ENCODE data around the gene MISP.
A peak's percentile ranks its signal among the peaks of the same experiment; 100 is the strongest.
"Not testable (repeated sequence)": the region's sequence is repeated elsewhere in the genome, so short reads cannot be mapped to it uniquely, and the experiment has no call there.

MISP gene

GRCh38 chr19:725461-726089, 25.3 kb upstream of the MISP start:
- no peak for DNase-seq (ENCODE audit: low read depth)

DNA sequence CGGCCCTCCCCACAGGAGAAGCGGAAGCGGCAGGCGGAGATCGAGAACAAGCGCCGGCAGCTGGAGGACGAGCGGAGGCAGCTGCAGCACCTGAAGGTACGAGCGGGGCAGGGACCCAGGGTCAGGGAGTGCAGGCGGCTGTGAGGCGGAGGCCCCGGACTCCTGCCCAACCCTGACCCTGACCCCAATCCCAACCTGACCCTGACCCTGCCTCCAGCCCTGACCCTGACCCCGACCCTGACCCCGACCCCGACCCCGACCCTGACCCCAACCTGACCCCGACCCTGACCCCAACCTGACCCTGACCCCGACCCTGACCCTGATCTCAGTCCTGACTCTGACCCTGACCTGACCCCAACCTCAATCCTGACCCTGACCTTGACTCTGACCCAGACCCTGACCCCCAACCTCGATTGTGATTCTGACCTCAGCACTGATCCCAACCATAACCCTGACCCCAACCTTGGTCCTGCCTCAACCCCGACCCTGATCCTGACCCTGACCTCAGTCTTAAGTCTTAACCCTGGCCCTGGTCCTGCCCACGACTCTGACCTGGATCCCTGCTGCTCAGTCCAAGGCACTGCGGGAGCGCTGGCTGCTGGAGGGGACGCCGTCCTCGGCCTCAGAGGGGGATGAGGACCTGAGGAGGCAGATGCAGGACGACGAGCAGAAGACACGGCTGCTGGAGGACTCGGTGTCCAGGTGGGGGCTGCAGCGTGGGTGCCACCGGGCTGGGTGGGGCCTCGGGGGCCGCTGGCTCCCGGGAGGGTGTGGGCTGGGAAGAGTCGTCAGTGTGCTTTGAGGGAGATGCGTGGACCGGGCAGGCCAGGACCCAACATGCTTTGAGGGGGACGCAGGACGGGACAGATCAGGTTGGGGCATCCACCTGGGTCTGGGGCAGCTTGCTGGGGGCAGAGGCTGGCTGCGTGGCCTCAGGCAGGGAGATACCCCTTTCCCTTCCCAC, 23.6 kb upstream of the MISP start:
- no peak for DNase-seq (ENCODE audit: low read depth)

DNA sequence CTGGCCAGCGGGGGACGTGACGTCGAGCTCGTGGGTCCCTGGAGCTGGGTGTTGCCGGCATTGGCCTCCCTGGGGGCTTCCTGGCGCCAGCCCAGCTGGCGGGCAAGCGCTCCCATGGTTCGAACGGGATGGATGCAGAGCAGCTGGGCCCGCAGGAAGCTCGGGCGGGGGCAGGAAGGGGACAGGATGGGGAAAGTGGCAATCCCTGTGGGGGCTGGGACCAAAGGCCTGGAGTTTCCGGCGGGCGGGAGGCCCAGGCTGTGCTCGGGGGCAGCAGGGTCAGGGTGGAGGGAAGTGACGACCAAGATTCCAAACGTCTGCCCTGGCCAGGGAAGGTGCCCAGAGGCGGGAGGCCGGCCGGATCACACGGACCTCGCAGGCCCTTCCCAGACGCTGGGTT, 22.9 kb upstream of the MISP start:
- no peak for DNase-seq (ENCODE audit: low read depth)

- not testable (repeated sequence) for DNase-seq (ENCODE audit: low read depth)
Measured at GRCh38 chr19:729564-729963, 21.3 kb upstream of the MISP start.

DNA sequence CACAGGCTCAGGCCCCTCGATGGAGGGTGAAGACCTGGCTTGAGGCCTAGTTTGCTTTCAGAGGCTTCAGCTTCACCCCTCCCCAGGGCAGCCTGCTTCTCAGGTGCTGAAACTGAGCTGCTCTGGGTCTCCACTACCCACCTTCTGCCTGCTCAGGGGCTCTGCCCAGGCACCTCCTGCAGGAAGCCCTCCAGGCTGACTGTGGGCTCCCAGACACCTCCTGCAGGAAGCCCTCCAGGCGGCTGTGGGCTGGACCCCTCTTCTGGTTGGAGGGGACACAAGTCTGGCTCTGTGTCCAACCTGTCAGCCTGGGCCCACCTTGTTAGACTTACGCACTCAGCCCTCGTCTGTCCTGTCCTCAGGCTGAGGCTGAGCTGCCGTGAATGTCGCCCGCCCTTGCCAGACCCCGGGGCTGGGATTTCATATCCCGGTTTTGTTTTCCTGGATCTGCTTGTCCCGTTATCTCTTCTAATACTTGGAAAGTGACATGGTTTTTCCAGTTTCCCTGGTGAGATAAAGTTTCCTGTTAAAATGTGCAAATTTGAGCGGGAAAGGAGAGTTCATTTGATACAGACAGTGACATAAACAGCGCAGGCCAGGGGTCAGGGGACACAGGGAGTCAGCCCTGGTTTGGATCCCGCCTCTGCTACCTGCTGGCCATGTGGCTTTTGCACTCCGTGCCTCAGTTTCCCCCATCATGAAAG, 20.8 kb upstream of the MISP start:
- DNase-seq (ENCODE audit: low read depth) = no peak

DNA sequence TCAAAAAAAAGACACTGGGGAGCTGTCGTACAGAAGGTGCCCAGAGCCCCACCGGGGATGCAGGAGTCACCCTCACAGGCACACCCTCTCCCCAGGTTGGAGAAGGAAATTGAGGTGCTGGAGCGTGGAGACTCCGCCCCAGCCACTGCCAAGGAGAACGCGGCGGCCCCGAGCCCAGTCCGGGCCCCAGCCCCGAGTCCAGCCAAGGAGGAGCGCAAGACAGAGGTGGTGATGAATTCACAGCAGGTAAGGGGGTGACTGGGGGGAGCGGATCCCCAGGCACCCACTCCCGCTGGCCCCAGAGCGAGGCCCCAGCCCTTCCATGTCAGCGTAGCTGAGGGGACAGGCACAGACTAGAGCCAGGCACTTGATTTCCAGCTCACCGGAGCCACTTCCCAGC, 19.9 kb upstream of the MISP start:
- DNase-seq (ENCODE audit: low read depth) = no peak

DNA sequence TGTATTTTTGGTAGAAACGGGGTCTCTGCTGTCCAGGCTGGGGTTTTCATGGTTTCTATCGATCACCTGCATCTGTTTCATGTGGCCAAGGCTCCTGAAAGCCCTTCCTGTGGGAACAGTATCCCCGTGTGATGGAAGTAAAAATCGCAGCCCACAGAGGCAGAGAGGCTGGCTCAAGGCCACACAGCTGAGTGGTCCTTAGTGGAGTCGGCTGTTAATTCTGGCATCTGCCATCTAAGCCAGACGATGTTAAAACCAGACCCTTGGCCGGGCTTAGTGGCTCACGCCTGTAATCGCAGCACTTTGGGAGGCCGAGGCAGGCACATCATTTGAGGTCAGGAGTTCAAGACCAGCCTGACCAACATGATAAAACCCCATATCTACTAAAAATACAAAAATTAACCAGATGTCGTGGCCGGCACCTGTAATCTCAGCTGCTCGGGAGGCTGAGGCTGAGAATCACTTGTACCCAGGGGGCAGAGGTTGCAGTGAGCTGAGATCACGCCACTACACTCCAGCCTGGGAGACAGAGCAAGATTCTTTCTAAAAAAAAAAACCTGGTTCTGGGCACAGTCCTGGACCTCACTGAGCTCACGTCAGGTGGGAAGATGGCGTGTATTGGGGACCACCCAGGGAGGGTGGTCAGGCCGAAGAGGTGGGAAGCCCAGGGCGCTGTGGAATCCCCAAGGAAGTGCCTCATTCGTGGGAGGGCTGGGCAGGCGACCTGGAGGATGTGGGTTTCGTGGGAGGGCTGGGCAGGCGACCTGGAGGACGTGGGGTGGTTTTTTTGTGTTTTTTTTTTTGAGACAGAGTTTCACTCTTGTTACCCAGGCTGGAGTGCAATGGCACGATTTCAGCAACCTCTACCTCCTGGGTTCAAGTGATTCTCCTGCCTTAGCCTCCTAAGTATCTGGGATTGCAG, 18.5 kb upstream of the MISP start:
- DNase-seq (ENCODE audit: low read depth) = no peak

- DNase-seq (ENCODE audit: low read depth) = no peak
Measured at GRCh38 chr19:734716-735115, 16.2 kb upstream of the MISP start.

DNA sequence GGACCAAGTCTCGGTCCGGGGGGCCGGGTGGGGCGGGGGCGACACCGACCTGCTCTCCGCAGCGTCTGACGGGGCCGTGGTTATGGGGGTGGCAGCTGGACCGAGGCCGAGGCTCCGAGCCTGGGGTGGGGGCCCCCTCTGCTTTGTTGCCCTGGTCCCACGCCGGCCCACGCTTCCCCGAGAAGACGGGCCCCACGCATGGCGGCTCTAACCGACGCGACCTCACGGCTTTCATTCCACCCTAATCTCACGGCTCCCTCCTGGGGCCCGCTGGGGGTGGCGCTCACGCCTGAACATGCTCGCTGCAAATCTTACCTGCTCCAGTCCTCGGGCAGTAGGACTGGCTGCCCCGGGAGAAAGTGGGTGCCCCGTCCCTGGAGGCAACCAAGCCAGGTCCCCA, 14.8 kb upstream of the MISP start:
- DNase-seq (ENCODE audit: low read depth) = no peak

DNA sequence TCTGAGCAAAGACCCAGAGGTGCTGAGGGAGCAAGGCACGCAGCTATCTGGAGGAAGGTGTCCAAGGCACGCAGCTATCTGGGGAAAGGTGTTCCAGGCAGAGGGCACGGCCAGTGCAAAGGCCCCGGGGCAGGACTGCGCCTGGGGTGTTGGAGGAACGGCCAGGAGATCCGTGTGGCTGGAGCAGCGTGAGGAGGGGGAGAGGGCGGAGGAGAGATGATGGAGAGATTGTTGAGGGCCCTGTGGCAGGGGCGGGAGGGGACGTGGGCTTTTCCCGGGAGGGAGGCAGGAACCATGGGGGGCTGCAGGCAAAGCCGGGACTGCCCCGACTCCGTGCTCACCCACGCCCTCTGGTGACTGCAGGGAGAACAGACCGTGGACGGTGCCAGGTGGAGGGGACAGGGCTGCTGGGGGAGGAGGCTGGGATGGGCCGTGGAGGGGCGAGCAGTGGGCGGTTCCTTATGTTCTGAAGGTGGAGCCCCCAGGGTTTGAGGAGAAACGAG, 13.3 kb upstream of the MISP start:
- peak; percentile 61 for DNase-seq (ENCODE audit: low read depth)

- no peak for DNase-seq (ENCODE audit: low read depth)
Measured at GRCh38 chr19:738509-739128, 12.3 kb upstream of the MISP start.

DNA sequence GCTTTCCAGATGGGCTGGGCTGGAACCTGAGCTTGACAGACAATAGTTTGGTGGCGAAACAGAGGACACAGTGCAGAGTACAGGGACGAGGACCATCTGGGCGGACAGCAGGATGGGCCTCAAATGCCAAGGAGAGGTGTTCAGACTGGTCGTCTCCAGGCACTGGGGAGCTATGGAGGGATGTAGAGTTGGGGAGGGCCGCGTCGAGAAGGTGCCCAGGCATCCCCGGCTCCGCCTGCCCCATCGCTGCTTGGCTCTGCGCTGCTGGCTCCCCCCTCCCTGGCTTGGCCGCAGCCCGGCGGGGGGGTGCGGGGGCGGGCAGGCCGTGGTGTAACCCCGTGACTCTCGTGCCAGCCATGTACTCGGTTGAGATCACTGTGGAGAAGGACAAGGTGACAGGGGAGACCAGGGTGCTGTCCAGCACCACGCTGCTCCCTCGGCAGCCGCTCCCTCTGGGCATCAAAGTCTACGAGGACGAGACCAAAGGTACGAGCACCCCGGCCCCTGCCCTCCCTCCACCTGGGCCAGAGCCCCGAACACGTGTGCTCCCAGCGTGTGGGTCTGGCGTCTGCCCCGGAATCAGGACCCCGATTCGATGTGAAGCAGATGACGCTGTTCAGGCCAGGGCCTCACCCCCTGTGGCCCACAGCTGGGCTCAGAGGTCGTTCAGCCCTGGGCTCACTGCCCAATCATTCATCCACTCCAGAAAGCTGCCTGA, 10.8 kb upstream of the MISP start:
- DNase-seq (ENCODE audit: low read depth) = no peak

- not testable (repeated sequence) for DNase-seq (ENCODE audit: low read depth)
Measured at GRCh38 chr19:740816-741505, 10.0 kb upstream of the MISP start.

GRCh38 chr19:741506-742131, 9.3 kb upstream of the MISP start:
- DNase-seq (ENCODE audit: low read depth) = peak; percentile 55

DNA sequence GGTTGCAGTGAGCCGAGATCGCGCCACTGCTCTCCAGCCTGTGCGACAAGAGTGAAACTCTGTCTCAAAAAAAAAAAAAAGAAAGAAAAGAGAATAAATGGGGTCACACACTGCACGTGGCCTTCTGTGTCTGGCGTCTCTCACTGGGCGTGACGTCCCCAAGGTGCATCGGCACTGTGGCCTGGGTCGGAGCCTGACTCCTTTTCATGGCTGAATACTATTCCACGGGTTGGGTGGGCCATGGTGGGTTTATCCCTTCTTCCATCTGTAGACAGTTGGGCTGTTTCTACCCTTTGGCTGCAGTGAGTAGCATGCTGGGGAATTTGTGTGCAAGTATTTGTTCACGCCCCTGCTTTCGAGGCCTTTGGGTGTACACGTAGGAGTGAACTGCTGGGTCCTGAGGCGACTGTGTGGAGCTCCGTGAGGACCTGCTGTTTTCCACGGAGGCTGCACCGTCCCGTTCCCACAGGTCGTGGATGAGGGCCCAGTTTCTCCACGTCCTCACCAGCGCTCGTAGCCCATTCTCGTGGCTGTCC, 8.3 kb upstream of the MISP start:
- DNase-seq (ENCODE audit: low read depth) = no peak

GRCh38 chr19:743168-743687, 7.7 kb upstream of the MISP start:
- DNase-seq (ENCODE audit: low read depth) = no peak

DNA sequence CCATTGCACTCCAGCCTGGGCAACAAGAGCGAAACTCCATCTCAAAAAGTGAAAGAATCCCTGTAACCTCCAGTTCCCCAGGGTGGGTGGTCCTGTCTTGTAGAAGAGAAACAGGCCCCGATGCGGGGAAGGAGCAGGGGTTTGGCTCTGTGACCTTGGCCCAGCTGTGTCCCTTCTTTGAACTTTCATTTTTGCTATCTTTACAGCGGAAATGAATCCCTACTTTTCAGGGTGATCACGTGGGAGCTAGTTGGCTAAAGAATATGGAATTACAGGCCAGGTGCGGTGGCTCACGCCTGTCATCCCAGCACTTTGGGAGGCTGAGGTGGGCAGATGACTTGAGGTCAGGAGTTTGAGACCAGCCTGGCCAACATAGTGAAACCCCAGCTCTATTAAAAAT, 5.8 kb upstream of the MISP start:
- DNase-seq (ENCODE audit: low read depth) = not testable (repeated sequence)

GRCh38 chr19:746208-746819, 4.6 kb upstream of the MISP start:
- no peak for DNase-seq (ENCODE audit: low read depth)
